GM19035 (cell line): ENCODE results near the gene RAD51B.
"Not testable (repeated sequence)": the region's sequence is repeated elsewhere in the genome, so short reads cannot be mapped to it uniquely, and the experiment has no call there.

Experiments used
- ATAC-seq: cut with Tn5 transposase; IDR thresholded peaks from one replicate; pipeline ENCODE4 v1.9.1; 2021; ENCODE audit not compliant: unreplicated experiment

RAD51B gene

GRCh38 chr14:68016255-68016914 lies 196.8 kb downstream of the RAD51B start:
- no peak for ATAC-seq

- ATAC-seq: no peak
These were observed 199.0 kb downstream of the RAD51B start for GRCh38 chr14:68018598-68018997.

GRCh38 chr14:68020493-68020892 lies 200.9 kb downstream of the RAD51B start:
- no peak for ATAC-seq

- no peak for ATAC-seq
These were observed 201.6 kb downstream of the RAD51B start for GRCh38 chr14:68020999-68021663.

GRCh38 chr14:68027276-68027675 lies 207.7 kb downstream of the RAD51B start:
- ATAC-seq: no peak

- no peak for ATAC-seq
These were observed 208.5 kb downstream of the RAD51B start for GRCh38 chr14:68028075-68028474.

- ATAC-seq: not testable (repeated sequence)
These were observed 211.4 kb downstream of the RAD51B start for GRCh38 chr14:68031011-68031410.

GRCh38 chr14:68032154-68032553 lies 212.6 kb downstream of the RAD51B start:
- ATAC-seq: no peak

GRCh38 chr14:68033336-68033932 lies 213.9 kb downstream of the RAD51B start:
- no peak for ATAC-seq

GRCh38 chr14:68034896-68035295 lies 215.3 kb downstream of the RAD51B start:
- no peak for ATAC-seq

- no peak for ATAC-seq
These were observed 216.6 kb downstream of the RAD51B start for GRCh38 chr14:68036202-68036601.

- ATAC-seq: no peak
These were observed 220.0 kb downstream of the RAD51B start for GRCh38 chr14:68039593-68039992.

GRCh38 chr14:68040633-68041369 lies 221.2 kb downstream of the RAD51B start:
- no peak for ATAC-seq

- ATAC-seq: no peak
These were observed 222.3 kb downstream of the RAD51B start for GRCh38 chr14:68041876-68042354.

- ATAC-seq: no peak
These were observed 223.1 kb downstream of the RAD51B start for GRCh38 chr14:68042586-68043210.

GRCh38 chr14:68043752-68044151 lies 224.2 kb downstream of the RAD51B start:
- ATAC-seq: no peak

GRCh38 chr14:68047906-68048305 lies 228.3 kb downstream of the RAD51B start:
- ATAC-seq: no peak

GRCh38 chr14:68048815-68049214 lies 229.2 kb downstream of the RAD51B start:
- not testable (repeated sequence) for ATAC-seq

GRCh38 chr14:68050177-68050576 lies 230.6 kb downstream of the RAD51B start:
- no peak for ATAC-seq

GRCh38 chr14:68051146-68051545 lies 231.6 kb downstream of the RAD51B start:
- no peak for ATAC-seq

- no peak for ATAC-seq
These were observed 240.6 kb downstream of the RAD51B start for GRCh38 chr14:68060198-68060597.
